Panc1 (cell line): ENCODE results near the gene SCAF1. TPM values are rescaled to one million over a fixed set of nuclear protein-coding genes. Genes with fewer than 3 reads are reported as not detected.

Experiments used
- ATAC-seq: fragments of 200-7000 bp; cut with Tn5 transposase; 2 replicates; pipeline ENCODE4 v1.9.1; 2020; ENCODE audit warnings: mild to moderate bottlenecking, moderate library complexity
- BruUV-seq: library from RNA; stranded (reverse); fragments of 400-500 nt; replicated peaks from 2 replicates; lab custom pipeline; 2021; lab: Mats Ljungman, UMichigan
- CTCF ChIA-PET: fragments of 300-600 bp; sonication (Branson Sonifier 250); formaldehyde crosslinking; loops from one replicate; lab custom pipeline; 2022; ENCODE audit warnings: antibody characterized with exemption; lab: Charles Lee
- POLR2A ChIA-PET: fragments of 300-600 bp; sonication (Branson Sonifier 250); formaldehyde crosslinking; loops from one replicate; lab custom pipeline; 2022; ENCODE audit warnings: antibody characterized with exemption; lab: Charles Lee
- DNase-seq: peaks from one replicate; pipeline ENCODE4 v3.0.0-alpha.2; 2010; ENCODE audit warnings: low read depth, low spot score
- H3K27ac ChIP-seq: 2 replicates; pipeline ENCODE4 v1.5.1; 2011; ENCODE audit warnings: mild to moderate bottlenecking, low read length, inconsistent platforms
- H3K27me3 ChIP-seq: fragments of 200-500 bp; sonication (Bioruptor generic); 2 replicates; pipeline ENCODE4 v1.6.0; 2014; ENCODE audit warnings: low read length, inconsistent platforms; ENCODE audit not compliant: control insufficient read depth, insufficient read depth
- H3K36me3 ChIP-seq: fragments of 200-500 bp; sonication (Bioruptor generic); 2 replicates; pipeline ENCODE4 v1.5.1; 2014; ENCODE audit warnings: inconsistent platforms, mild to moderate bottlenecking, low read length, moderate library complexity; ENCODE audit not compliant: control insufficient read depth, insufficient read depth
- H3K4me1 ChIP-seq: 2 replicates; pipeline ENCODE4 v1.5.1; 2011; ENCODE audit warnings: inconsistent platforms, mild to moderate bottlenecking, low read length, moderate library complexity; ENCODE audit not compliant: control insufficient read depth, insufficient read depth
- H3K4me3 ChIP-seq, 2 experiments: 2 replicates each; pipeline ENCODE4 v1.5.1; 2011 to 2012; ENCODE audit warnings: low read depth in 2 of 2, low read length in 2 of 2, mild to moderate bottlenecking in 2 of 2, inconsistent platforms in 1 of 2, moderate library complexity in 1 of 2
- H3K9me3 ChIP-seq: fragments of 200-500 bp; sonication (Bioruptor generic); 2 replicates; pipeline ENCODE4 v1.5.1; 2014; ENCODE audit warnings: low read depth, mild to moderate bottlenecking, inconsistent platforms, low read length, moderate library complexity; ENCODE audit not compliant: control insufficient read depth, insufficient read depth
- CTCF ChIP-seq: fragments of 450-650 bp; IDR thresholded peaks from 2 replicates; pipeline ENCODE4 v1.5.1; 2017; ENCODE audit warnings: mild to moderate bottlenecking
- POLR2AphosphoS5 ChIP-seq: IDR thresholded peaks from 2 replicates; pipeline ENCODE4 v1.6.1; 2012; ENCODE audit warnings: mild to moderate bottlenecking, low read depth, low read length, moderate library complexity
- SIN3A ChIP-seq: IDR thresholded peaks from 2 replicates; pipeline ENCODE4 v1.6.1; 2012; ENCODE audit warnings: low read depth, mild to moderate bottlenecking, low read length, moderate library complexity, borderline replicate concordance; ENCODE audit not compliant: insufficient read depth
- TCF7L2 ChIP-seq: IDR thresholded peaks from 2 replicates; pipeline ENCODE4 v1.6.1; 2011; ENCODE audit warnings: mild to moderate bottlenecking, low read depth, low read length, inconsistent platforms
- in situ Hi-C: cut with HindIII; loops from 2 replicates; pipeline ENCODE4 v1.10.0; 2016; ENCODE audit warnings: low sequenced_read_pairs, low pct_unique_long_range_greater_than_20kb
- intact Hi-C: fragments of 100-400 bp; cut with micrococcal nuclease; formaldehyde crosslinking; loops from one replicate; pipeline ENCODE4 v1.10.0; 2022; ENCODE audit not compliant: unreplicated experiment
- total RNA-seq: library from RNA; stranded (reverse); gene quantifications from one replicate; pipeline ENCODE4 v1.2.1, GENCODE V29; 2021; ENCODE audit not compliant: unreplicated experiment
- TF ChIP-seq, protein P1 (sequence below), 2 experiments: IDR thresholded peaks; 2 replicates each; pipeline ENCODE4 v1.6.1; 2011 to 2012; ENCODE audit warnings: low read depth in 2 of 2, control low read depth in 1 of 2, low read length in 1 of 2, mild to moderate bottlenecking in 1 of 2, moderate library complexity in 1 of 2; ENCODE audit not compliant: insufficient read depth in 1 of 2

SCAF1 gene
- total RNA-seq, 1 experiment from 2014 or later: 77.4 TPM

DNA sequence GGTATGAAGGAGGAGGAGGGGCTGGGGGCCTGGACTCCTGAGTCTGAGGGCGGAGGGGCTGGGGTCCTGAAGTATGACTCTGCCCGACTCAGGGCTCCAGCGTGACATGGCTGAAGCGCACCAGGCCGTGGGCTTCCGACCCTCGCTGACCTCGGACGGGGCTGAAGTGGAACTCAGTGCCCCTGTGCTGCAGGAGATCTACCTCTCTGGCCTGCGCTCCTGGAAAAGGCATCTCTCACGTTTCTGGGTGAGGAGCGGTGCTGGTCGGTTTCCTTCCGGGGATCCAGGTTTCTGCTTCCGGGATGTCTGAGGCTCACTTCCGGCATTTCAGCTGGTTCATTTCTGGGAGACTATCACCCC, 50.1 kb downstream of the SCAF1 start:
- DNase-seq (no peak), ATAC-seq (no peak)
- no TSS peak for BruUV-seq
- H3K4me1 ChIP-seq: no peaks in the 10 kb centered on the region
- no peaks in the 10 kb centered on the region for H3K9me3 ChIP-seq
- TF ChIP-seq TCF7L2 (no peak), POLR2AphosphoS5 (no peak), SIN3A (no peak), CTCF (no peak)
- TF ChIP-seq, protein P1, sequence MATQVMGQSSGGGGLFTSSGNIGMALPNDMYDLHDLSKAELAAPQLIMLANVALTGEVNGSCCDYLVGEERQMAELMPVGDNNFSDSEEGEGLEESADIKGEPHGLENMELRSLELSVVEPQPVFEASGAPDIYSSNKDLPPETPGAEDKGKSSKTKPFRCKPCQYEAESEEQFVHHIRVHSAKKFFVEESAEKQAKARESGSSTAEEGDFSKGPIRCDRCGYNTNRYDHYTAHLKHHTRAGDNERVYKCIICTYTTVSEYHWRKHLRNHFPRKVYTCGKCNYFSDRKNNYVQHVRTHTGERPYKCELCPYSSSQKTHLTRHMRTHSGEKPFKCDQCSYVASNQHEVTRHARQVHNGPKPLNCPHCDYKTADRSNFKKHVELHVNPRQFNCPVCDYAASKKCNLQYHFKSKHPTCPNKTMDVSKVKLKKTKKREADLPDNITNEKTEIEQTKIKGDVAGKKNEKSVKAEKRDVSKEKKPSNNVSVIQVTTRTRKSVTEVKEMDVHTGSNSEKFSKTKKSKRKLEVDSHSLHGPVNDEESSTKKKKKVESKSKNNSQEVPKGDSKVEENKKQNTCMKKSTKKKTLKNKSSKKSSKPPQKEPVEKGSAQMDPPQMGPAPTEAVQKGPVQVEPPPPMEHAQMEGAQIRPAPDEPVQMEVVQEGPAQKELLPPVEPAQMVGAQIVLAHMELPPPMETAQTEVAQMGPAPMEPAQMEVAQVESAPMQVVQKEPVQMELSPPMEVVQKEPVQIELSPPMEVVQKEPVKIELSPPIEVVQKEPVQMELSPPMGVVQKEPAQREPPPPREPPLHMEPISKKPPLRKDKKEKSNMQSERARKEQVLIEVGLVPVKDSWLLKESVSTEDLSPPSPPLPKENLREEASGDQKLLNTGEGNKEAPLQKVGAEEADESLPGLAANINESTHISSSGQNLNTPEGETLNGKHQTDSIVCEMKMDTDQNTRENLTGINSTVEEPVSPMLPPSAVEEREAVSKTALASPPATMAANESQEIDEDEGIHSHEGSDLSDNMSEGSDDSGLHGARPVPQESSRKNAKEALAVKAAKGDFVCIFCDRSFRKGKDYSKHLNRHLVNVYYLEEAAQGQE (IDR thresholded peaks at IDR 0.05; ENCODE audit: insufficient read depth in 1 of 2, low read depth in 2 of 2, low read length in 1 of 2): no peak
- ChIA-PET CTCF (interaction anchor here (0.6 kb wide), 1 partner anchor 9 kb away, joined by 9 read pairs; no protein-coding TSS in a partner anchor), POLR2A (no interaction called here)
- in situ Hi-C loops (no loop called here), intact Hi-C loops (no loop called here)
- no peaks in the 10 kb centered on the region for H3K36me3 ChIP-seq
- no peak overlapping the region for H3K27ac ChIP-seq
- peak overlapping the region in 1 of 2 experiments; percentile 33; a peak in 1 of 4 replicates for H3K4me3 ChIP-seq
- H3K27me3 ChIP-seq: no peaks in the 10 kb centered on the region

- CTCF ChIA-PET: interaction anchor here (0.6 kb wide), 1 partner anchor 24 kb away, joined by 6 read pairs; no protein-coding TSS in a partner anchor
- no peaks in the 10 kb centered on the region for H3K9me3 ChIP-seq
- ATAC-seq (no peak), DNase-seq (no peak)
- TF ChIP-seq CTCF (no peak), TCF7L2 (no peak), SIN3A (no peak), POLR2AphosphoS5 (no peak)
- TF ChIP-seq, protein P1 (IDR thresholded peaks at IDR 0.05; ENCODE audit: insufficient read depth in 1 of 2, low read depth in 2 of 2, low read length in 1 of 2): no peak
- no peaks in the 10 kb centered on the region for H3K36me3 ChIP-seq
- intact Hi-C loops (no loop called here), in situ Hi-C loops (no loop called here)
- POLR2A ChIA-PET: no interaction called here
- H3K27me3 ChIP-seq: no peaks in the 10 kb centered on the region
- no peaks in the 10 kb centered on the region for H3K4me1 ChIP-seq
- H3K4me3 ChIP-seq: no peak overlapping the region
- no TSS peak for BruUV-seq
- H3K27ac ChIP-seq: no peak overlapping the region
Observed at GRCh38 chr19:49696115-49696514, 54.1 kb downstream of the SCAF1 start.
